Loucy (cell line): Measurements from ENCODE around the gene FBXO11.

ENCODE experiments used
- H2AFZ ChIP-seq: fragments of 200-600 bp; sonication (generic); 2 replicates; pipeline ENCODE4 v1.6.0; 2016; ENCODE audit warnings: antibody characterized with exemption, mild to moderate bottlenecking, low read length, moderate library complexity
- H3F3A ChIP-seq: fragments of 200-600 bp; 2 replicates; pipeline ENCODE4 v1.6.0; 2016; ENCODE audit warnings: antibody characterized with exemption, low read depth, mild to moderate bottlenecking
- H3K27me3 ChIP-seq: fragments of 200-600 bp; sonication (generic); 2 replicates; pipeline ENCODE4 v1.6.1; 2014; ENCODE audit warnings: low read length, mild to moderate bottlenecking; ENCODE audit not compliant: insufficient read depth, poor library complexity, severe bottlenecking
- H3K36me3 ChIP-seq: fragments of 200-600 bp; sonication (generic); 2 replicates; pipeline ENCODE4 v1.6.1; 2016; ENCODE audit warnings: low read length; ENCODE audit not compliant: insufficient read depth
- H3K4me1 ChIP-seq: fragments of 200-600 bp; sonication (generic); 2 replicates; pipeline ENCODE4 v1.5.1; 2014; ENCODE audit warnings: low read length, mild to moderate bottlenecking; ENCODE audit not compliant: insufficient read depth, poor library complexity, severe bottlenecking
- H3K4me2 ChIP-seq: fragments of 200-600 bp; sonication (generic); 2 replicates; pipeline ENCODE4 v1.6.0; 2014; ENCODE audit warnings: antibody characterized with exemption, low read length, low read depth, mild to moderate bottlenecking; ENCODE audit not compliant: poor library complexity, severe bottlenecking
- H3K4me3 ChIP-seq: fragments of 200-600 bp; sonication (generic); 2 replicates; pipeline ENCODE4 v1.5.1; 2014; ENCODE audit warnings: low read length, mild to moderate bottlenecking, mixed read lengths; ENCODE audit not compliant: poor library complexity, severe bottlenecking
- H3K79me2 ChIP-seq: fragments of 200-600 bp; sonication (generic); 2 replicates; pipeline ENCODE4 v1.6.1; 2014; ENCODE audit warnings: low read length; ENCODE audit not compliant: insufficient read depth
- H3K9ac ChIP-seq: fragments of 200-600 bp; sonication (generic); 2 replicates; pipeline ENCODE4 v1.6.0; 2014; ENCODE audit warnings: mild to moderate bottlenecking, low read depth, low read length, moderate library complexity; ENCODE audit not compliant: poor library complexity, severe bottlenecking
- H3K9me2 ChIP-seq: fragments of 200-600 bp; sonication (generic); replicated peaks from 2 replicates; pipeline ENCODE4 v1.6.1; 2016; ENCODE audit warnings: low read depth, low read length, mixed read lengths
- H3K9me3 ChIP-seq: fragments of 200-600 bp; sonication (generic); 2 replicates; pipeline ENCODE4 v1.6.1; 2014; ENCODE audit warnings: mild to moderate bottlenecking, antibody characterized with exemption, low read length, low read depth; ENCODE audit not compliant: insufficient read depth
- H4K20me1 ChIP-seq: fragments of 200-600 bp; sonication (generic); 2 replicates; pipeline ENCODE4 v1.6.0; 2014; ENCODE audit warnings: antibody characterized with exemption, low read length, mild to moderate bottlenecking; ENCODE audit not compliant: insufficient read depth, poor library complexity, severe bottlenecking
- CTCF ChIP-seq: fragments of 200-600 bp; sonication (generic); conservative IDR thresholded peaks from 2 replicates; pipeline ENCODE4 v1.5.1; 2014; ENCODE audit warnings: mild to moderate bottlenecking, antibody characterized with exemption, low read length
- EZH2phosphoT487 ChIP-seq: fragments of 200-600 bp; IDR thresholded peaks from 2 replicates; pipeline ENCODE4 v1.6.1; 2018; ENCODE audit warnings: antibody characterized with exemption, mild to moderate bottlenecking, moderate library complexity, borderline replicate concordance

The FBXO11 gene

DNA sequence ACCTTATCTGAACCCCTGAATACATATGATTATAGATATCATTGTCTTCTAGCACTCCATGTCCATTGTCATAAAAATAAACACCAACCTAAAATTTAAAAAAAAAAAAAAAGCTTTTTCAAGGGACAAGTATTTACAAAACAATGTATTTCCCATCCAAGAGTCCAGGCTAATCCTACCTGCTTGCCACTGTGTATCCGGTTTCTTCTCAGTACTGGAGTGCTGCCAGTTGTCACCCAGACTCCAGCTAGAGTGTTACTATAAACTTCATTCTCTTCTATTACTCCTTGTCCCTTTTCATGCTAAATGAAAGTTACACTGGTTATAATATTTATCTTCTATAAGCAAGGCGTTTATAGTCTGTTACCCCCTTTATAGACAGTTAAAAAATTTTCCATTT lies 87.5 kb downstream of the FBXO11 start:
- Histone ChIP-seq H3K9me2 (no peaks in the 10 kb centered on the region), H3K27me3 (no peaks in the 10 kb centered on the region), H3K79me2 (no peaks in the 10 kb centered on the region), H3K9ac (no peak overlapping the region), H2AFZ (no peak overlapping the region), H4K20me1 (no peaks in the 10 kb centered on the region), H3K4me2 (no peak overlapping the region), H3F3A (no peaks in the 10 kb centered on the region), H3K4me1 (no peaks in the 10 kb centered on the region), H3K4me3 (no peak overlapping the region), H3K36me3 (peaks cover 90% of the 10 kb centered on the region), H3K9me3 (no peaks in the 10 kb centered on the region)
- TF ChIP-seq EZH2phosphoT487 = no peak

GRCh38 chr2:47815764-47816163 lies 90.5 kb downstream of the FBXO11 start:
- no peak overlapping the region for H3K4me2 ChIP-seq
- H3K9me2 ChIP-seq = no peaks in the 10 kb centered on the region
- TF ChIP-seq EZH2phosphoT487 (no peak), CTCF (no peak)
- no peaks in the 10 kb centered on the region for H3K27me3 ChIP-seq
- H3K9ac ChIP-seq = no peak overlapping the region
- no peak overlapping the region for H2AFZ ChIP-seq
- H3K36me3 ChIP-seq = peaks cover 92% of the 10 kb centered on the region
- H3K4me1 ChIP-seq = no peaks in the 10 kb centered on the region
- H3F3A ChIP-seq = no peaks in the 10 kb centered on the region
- H3K79me2 ChIP-seq = no peaks in the 10 kb centered on the region
- H3K9me3 ChIP-seq = no peaks in the 10 kb centered on the region
- no peak overlapping the region for H3K4me3 ChIP-seq
- H4K20me1 ChIP-seq = no peaks in the 10 kb centered on the region

- Histone ChIP-seq H3K79me2 (no peaks in the 10 kb centered on the region), H3K9ac (no peak overlapping the region), H3K4me2 (no peak overlapping the region), H3K27me3 (no peaks in the 10 kb centered on the region), H3K4me1 (no peaks in the 10 kb centered on the region), H3K9me2 (no peaks in the 10 kb centered on the region), H3K4me3 (no peak overlapping the region), H3K36me3 (peaks cover 92% of the 10 kb centered on the region), H2AFZ (no peak overlapping the region), H3F3A (0 out of 2 replicates have a peak, but pooled peaks cover 3% of the 10 kb centered on the region), H4K20me1 (no peaks in the 10 kb centered on the region), H3K9me3 (no peaks in the 10 kb centered on the region)
- TF ChIP-seq EZH2phosphoT487 = no peak
- no peak for TF ChIP-seq CTCF
Observed at GRCh38 chr2:47811668-47812067, 94.6 kb downstream of the FBXO11 start.

DNA sequence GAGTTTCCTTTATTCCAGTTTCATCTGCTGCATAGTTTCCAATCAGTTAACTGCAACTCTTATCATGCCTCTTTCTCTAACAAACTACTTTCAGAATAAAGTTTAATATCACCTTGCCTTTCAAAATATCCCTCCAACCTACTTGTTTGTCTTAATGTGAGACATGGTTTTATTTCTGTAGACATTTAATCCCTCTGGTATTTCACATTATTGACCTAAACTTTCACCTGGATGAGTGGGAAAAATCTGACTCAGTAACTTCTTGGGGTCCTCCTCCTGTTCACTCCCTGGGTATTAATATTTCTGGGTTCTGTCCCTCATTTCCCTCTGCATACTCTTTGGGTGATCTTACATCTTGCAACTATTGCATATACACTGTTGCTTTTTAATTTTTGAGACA lies 95.4 kb downstream of the FBXO11 start:
- H3K9ac ChIP-seq = no peak overlapping the region
- no peaks in the 10 kb centered on the region for H3K79me2 ChIP-seq
- no peak overlapping the region for H2AFZ ChIP-seq
- no peak overlapping the region for H3K4me2 ChIP-seq
- 0 out of 2 replicates have a peak, but pooled peaks cover 3% of the 10 kb centered on the region for H3F3A ChIP-seq
- no peaks in the 10 kb centered on the region for H3K9me2 ChIP-seq
- H4K20me1 ChIP-seq = peaks cover 2% of the 10 kb centered on the region
- H3K4me3 ChIP-seq = no peak overlapping the region
- TF ChIP-seq CTCF (no peak), EZH2phosphoT487 (no peak)
- H3K36me3 ChIP-seq = peaks cover 92% of the 10 kb centered on the region
- H3K9me3 ChIP-seq = no peaks in the 10 kb centered on the region
- no peaks in the 10 kb centered on the region for H3K4me1 ChIP-seq
- H3K27me3 ChIP-seq = no peaks in the 10 kb centered on the region
